Endothelial cell of umbilical vein (primary cell): ENCODE measurements around the gene ATXN2. TPM values are rescaled to one million over a fixed set of nuclear protein-coding genes. Genes with fewer than 3 reads are reported as not detected.
"Not testable (repeated sequence)": the region's sequence is repeated elsewhere in the genome, so short reads cannot be mapped to it uniquely, and the experiment has no call there.

Source experiments
- BruUV-seq: library from RNA; stranded (reverse); fragments of 400-500 nt; replicated peaks from 2 replicates; lab custom pipeline; 2021; lab: Mats Ljungman, UMichigan
- CTCF ChIA-PET: fragments of 300-600, 350-600 bp; sonication (Branson Sonifier 250); formaldehyde crosslinking; loops from one replicate; lab custom pipeline; 2021; ENCODE audit warnings: antibody characterized with exemption, inconsistent platforms; lab: Charles Lee
- POLR2A ChIA-PET: fragments of 300-600, 350-600 bp; sonication (Branson Sonifier 250); formaldehyde crosslinking; loops from one replicate; lab custom pipeline; 2021; ENCODE audit warnings: antibody characterized with exemption, inconsistent platforms; lab: Charles Lee
- DNase-seq: peaks from one replicate; pipeline ENCODE4 v3.0.0-alpha.2; 2011; ENCODE audit warnings: low read depth, low spot score
- FAIRE-seq: peaks from 2 replicates; lab custom pipeline; 2011; peaks lifted over from hg19 to GRCh38; lab: Jason Lieb, UNC
- H2AFZ ChIP-seq: 2 replicates; pipeline ENCODE4 v1.6.0; 2012; ENCODE audit warnings: low read depth, low read length, control low read depth, inconsistent platforms
- H3K27ac ChIP-seq: 2 replicates; pipeline ENCODE4 v1.5.1; 2011; ENCODE audit warnings: low read depth, mild to moderate bottlenecking, control low read depth, low read length, moderate library complexity; ENCODE audit not compliant: insufficient read depth
- H3K27me3 ChIP-seq, 2 experiments: 2 replicates each; pipeline versions ENCODE4 v1.6.0 to v1.6.1; 2011; ENCODE audit warnings: low read length in 2 of 2, mixed read lengths in 1 of 2; ENCODE audit not compliant: control insufficient read depth in 2 of 2, insufficient read depth in 2 of 2
- H3K36me3 ChIP-seq, 2 experiments: 2 replicates in 1 of 2; 3 replicates in 1 of 2; pipeline ENCODE4 v1.5.1; 2011; ENCODE audit warnings: low read length in 2 of 2, mild to moderate bottlenecking in 1 of 2, moderate library complexity in 1 of 2; ENCODE audit not compliant: control insufficient read depth in 2 of 2, insufficient read depth in 2 of 2; ENCODE audit errors: extremely low read depth in 1 of 2
- H3K4me1 ChIP-seq: 3 replicates; pipeline ENCODE4 v1.5.1; 2011; ENCODE audit warnings: mild to moderate bottlenecking, low read length; ENCODE audit not compliant: control insufficient read depth, insufficient read depth; ENCODE audit errors: extremely low read depth
- H3K4me2 ChIP-seq: 2 replicates; pipeline ENCODE4 v1.6.1; 2011; ENCODE audit warnings: low read length, control low read depth, mixed read lengths; ENCODE audit not compliant: insufficient read depth
- H3K4me3 ChIP-seq, 3 experiments: fragments of 200-600 bp in 1 of 3; sonication (generic), shearing (Covaris generic) in 1 of 3; replicated peaks in 1 of 3; 2 replicates each; pipeline ENCODE4 v1.5.1; 2011 to 2016; ENCODE audit warnings: control low read depth in 3 of 3, low read length in 3 of 3, mild to moderate bottlenecking in 2 of 3, inconsistent platforms in 1 of 3, low read depth in 1 of 3, moderate library complexity in 1 of 3; ENCODE audit not compliant: insufficient read depth in 1 of 3
- H3K79me2 ChIP-seq: 2 replicates; pipeline ENCODE4 v1.6.0; 2012; ENCODE audit warnings: low read length, inconsistent platforms; ENCODE audit not compliant: control insufficient read depth, insufficient read depth
- H3K9ac ChIP-seq: replicated peaks from 2 replicates; pipeline ENCODE3; 2011; ENCODE audit warnings: low read length, control low read depth; ENCODE audit not compliant: insufficient read depth; ENCODE audit errors: extremely low read depth
- H3K9me1 ChIP-seq: replicated peaks from 3 replicates; pipeline ENCODE4 v1.6.0; 2011; ENCODE audit warnings: mild to moderate bottlenecking, low read length; ENCODE audit not compliant: control insufficient read depth, insufficient read depth; ENCODE audit errors: extremely low read depth
- H3K9me3 ChIP-seq: replicated peaks from 2 replicates; pipeline ENCODE4 v1.5.1; 2012; ENCODE audit warnings: low read length, inconsistent platforms; ENCODE audit not compliant: control insufficient read depth, insufficient read depth
- H4K20me1 ChIP-seq: replicated peaks from 2 replicates; pipeline ENCODE3; 2011; ENCODE audit warnings: mild to moderate bottlenecking, low read length; ENCODE audit not compliant: control insufficient read depth, insufficient read depth; ENCODE audit errors: extremely low read depth
- CTCF ChIP-seq, 2 donors: IDR thresholded peaks; 1 replicate in 1 of 2; 2 replicates in 1 of 2; pipeline ENCODE4 v1.5.1; 2011; ENCODE audit warnings: low read length in 2 of 2, mild to moderate bottlenecking in 2 of 2, moderate library complexity in 2 of 2, control low read depth in 1 of 2, inconsistent platforms in 1 of 2, low read depth in 1 of 2; ENCODE audit not compliant: insufficient read depth in 1 of 2; ENCODE audit errors: extremely low read depth in 1 of 2
- GATA2 ChIP-seq: IDR thresholded peaks from 2 replicates; pipeline ENCODE4 v1.7.0; 2011; ENCODE audit warnings: low read depth, mild to moderate bottlenecking, moderate library complexity, mixed read lengths, low read length; ENCODE audit not compliant: insufficient read length, insufficient read depth
- MAX ChIP-seq: IDR thresholded peaks from 2 replicates; pipeline ENCODE4 v1.6.1; 2011; ENCODE audit not compliant: insufficient read depth, insufficient read length
- POLR2A ChIP-seq: IDR thresholded peaks from 2 replicates; pipeline ENCODE4 v1.6.1; 2012; ENCODE audit warnings: low read depth, mild to moderate bottlenecking, control low read depth, low read length
- POLR2AphosphoS5 ChIP-seq: IDR thresholded peaks from 2 replicates; pipeline ENCODE4 v1.6.1; 2012; ENCODE audit warnings: low read depth, mild to moderate bottlenecking, control low read depth, low read length, moderate library complexity; ENCODE audit not compliant: insufficient read depth
- dilution Hi-C: fragments of 300-500 bp; cut with MboI; formaldehyde crosslinking; loops from one replicate; pipeline ENCODE4 v1.15.0; 2019; ENCODE audit warnings: low sequenced_read_pairs; ENCODE audit not compliant: extremely low pct_ligation_motif_present
- intact Hi-C: fragments of 100-400 bp; cut with micrococcal nuclease; formaldehyde crosslinking; loops from one replicate; pipeline ENCODE4 v1.10.0; 2022
- polyA plus RNA-seq, 4 experiments: library from polyadenylated mRNA; depleted of rRNA in 3 of 4; stranded (reverse) in 3 of 4; unstranded in 1 of 4; fragments of >200 nt; gene quantifications; 2 replicates each; pipeline versions ENCODE4 v1.2.1 to v1.2.3, GENCODE V29; 2011 to 2012; ENCODE audit warnings: missing spikeins in 1 of 4
- total RNA-seq: library from RNA; stranded (reverse); gene quantifications from 2 replicates; pipeline ENCODE4 v1.2.3, GENCODE V29; 2021

The ATXN2 gene
- total and polyA plus RNA-seq, 2 donors (not counting 3 experiments of a cell fraction or from before 2014, with no cell fraction given), result 58.9 to 86.7 TPM

GRCh38 chr12:111404362-111405148, 194.6 kb downstream of the ATXN2 start:
- BruUV-seq, result TSS peak; percentile 11
- Histone ChIP-seq H3K36me3 (no peaks in the 10 kb centered on the region), H2AFZ (no peak overlapping the region), H3K27me3 (no peaks in the 10 kb centered on the region), H3K79me2 (peaks cover 37% of the 10 kb centered on the region), H3K27ac (peak overlapping the region; percentile 37), H4K20me1 (no peaks in the 10 kb centered on the region), H3K9ac (no peak overlapping the region), H3K4me2 (peak overlapping the region; percentile 9), H3K4me1 (peaks cover 40% of the 10 kb centered on the region), H3K4me3 (peak overlapping the region in 1 of 3 experiments; percentile 31), H3K9me1 (no peaks in the 10 kb centered on the region), H3K9me3 (no peaks in the 10 kb centered on the region)
- peak; percentile 79 for DNase-seq
- FAIRE-seq, result peak; percentile 68
- TF ChIP-seq GATA2 (no peak), POLR2AphosphoS5 (no peak), POLR2A (no peak), CTCF (IDR thresholded peaks at IDR 0.05; ENCODE audit: extremely low read depth in 1 of 2, insufficient read depth in 1 of 2, low read depth in 1 of 2, low read length in 2 of 2) (no peak), MAX (no peak)
- dilution Hi-C loops, result no loop called here
- intact Hi-C loops, result loop anchor here (1.0 to 5.0 kb wide), 5 partner anchors 7 to 193 kb away; partner anchors contain the start of gene ATXN2
- POLR2A ChIA-PET, result no interaction called here
- CTCF ChIA-PET, result interaction anchor here (1.0 to 4.7 kb wide), 8 partner anchors 8 to 52 kb away, joined by 3 to 83 read pairs (median 6); no protein-coding TSS in a partner anchor

GRCh38 chr12:111402490-111402824, 196.7 kb downstream of the ATXN2 start:
- Histone ChIP-seq H3K79me2 (peaks cover 16% of the 10 kb centered on the region), H3K4me1 (peaks cover 34% of the 10 kb centered on the region)
- H3K4me2 ChIP-seq, dilution Hi-C loops, DNase-seq, H3K9ac ChIP-seq, H3K4me3 ChIP-seq, BruUV-seq, H4K20me1 ChIP-seq, H3K27ac ChIP-seq, intact Hi-C loops, H2AFZ ChIP-seq, H3K9me3 ChIP-seq, H3K36me3 ChIP-seq, H3K9me1 ChIP-seq, H3K27me3 ChIP-seq, FAIRE-seq: not testable (repeated sequence)
- ChIA-PET CTCF (interaction anchor here (1.1 to 4.7 kb wide), 8 partner anchors 27 to 80 kb away, joined by 3 to 83 read pairs (median 7); no protein-coding TSS in a partner anchor), POLR2A (interaction anchor here (0.7 kb wide), 2 partner anchors 10 to 373 kb away, joined by 6 to 7 read pairs; no protein-coding TSS in a partner anchor)
